Amniotic stem cell (primary cell): ENCODE measurements around the gene PRR20C.
"Not testable (repeated sequence)": the region's sequence is repeated elsewhere in the genome, so short reads cannot be mapped to it uniquely, and the experiment has no call there.

Experiments used
- DNase-seq: peaks from one replicate; lab custom pipeline; 2025; lab: John Stamatoyannopoulos, UW

The PRR20C gene

GRCh38 chr13:57153761-57154160 lies at the start of gene PRR20C:
PRR20C (plus strand) TSS chr13:57154061; CDS start chr13:57154448, 387 bp downstream.
- DNase-seq: not testable (repeated sequence)

DNA sequence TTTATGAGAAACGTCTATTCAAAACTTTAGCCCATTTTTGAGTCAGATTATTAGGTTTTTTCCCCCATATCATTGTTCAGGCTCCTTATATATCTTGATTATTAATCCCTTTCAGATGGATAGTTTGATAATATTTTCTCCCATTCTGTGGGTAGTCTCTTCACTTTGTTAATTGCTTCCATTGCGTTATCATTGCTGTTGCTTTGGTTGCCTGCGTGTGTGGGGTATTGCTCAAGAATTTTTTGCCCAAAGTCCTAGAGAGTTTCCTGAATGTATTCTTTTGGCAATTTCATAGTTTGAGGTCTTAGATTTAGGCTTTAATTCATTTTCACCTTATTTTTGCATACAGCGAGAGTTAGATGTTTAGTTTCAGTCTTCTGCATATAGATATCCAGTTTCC lies 38.9 kb upstream of the PRR20C start:
- DNase-seq: no peak

DNA sequence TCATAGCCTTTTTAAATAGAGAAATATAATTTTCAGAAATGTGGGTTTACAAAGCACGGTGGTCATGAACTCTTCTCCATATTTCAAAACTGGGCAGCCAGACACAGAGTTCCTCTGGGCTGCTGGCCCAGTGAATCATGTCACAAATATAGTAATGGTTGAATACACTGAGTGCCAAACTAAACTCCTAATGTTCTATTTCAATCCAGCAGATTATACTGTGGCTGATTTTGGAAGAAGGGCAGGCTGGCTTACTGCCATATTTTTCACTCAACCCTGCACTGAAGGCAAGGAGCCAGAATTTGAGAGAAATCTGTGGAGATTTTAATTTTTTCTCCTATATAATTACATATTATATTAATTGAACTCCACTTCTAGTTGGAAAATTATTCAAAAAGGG lies 30.2 kb upstream of the PRR20C start:
- DNase-seq: no peak

- DNase-seq: no peak
These were observed 25.0 kb upstream of the PRR20C start for GRCh38 chr13:57128909-57129308.

GRCh38 chr13:57136093-57136492 lies 17.8 kb upstream of the PRR20C start:
- no peak for DNase-seq

DNA sequence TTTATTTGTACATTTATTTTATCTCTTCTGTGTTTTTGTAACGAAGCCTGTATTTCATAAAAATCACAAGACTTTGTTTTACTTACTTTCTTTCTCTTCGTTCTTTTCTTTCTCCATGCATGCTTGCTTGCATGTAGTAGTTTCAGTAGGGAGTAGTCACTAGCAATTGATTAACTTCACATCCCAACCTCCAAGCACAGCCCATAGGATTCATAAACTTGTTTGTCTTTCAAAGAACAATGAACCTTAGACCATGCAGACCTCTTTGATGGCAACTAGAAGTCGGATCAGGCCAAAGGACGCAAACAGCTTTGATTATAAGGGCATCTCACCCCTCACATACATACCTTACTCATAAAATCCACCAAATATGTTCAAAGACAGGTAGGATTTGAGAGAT lies 16.3 kb upstream of the PRR20C start:
- no peak for DNase-seq

DNA sequence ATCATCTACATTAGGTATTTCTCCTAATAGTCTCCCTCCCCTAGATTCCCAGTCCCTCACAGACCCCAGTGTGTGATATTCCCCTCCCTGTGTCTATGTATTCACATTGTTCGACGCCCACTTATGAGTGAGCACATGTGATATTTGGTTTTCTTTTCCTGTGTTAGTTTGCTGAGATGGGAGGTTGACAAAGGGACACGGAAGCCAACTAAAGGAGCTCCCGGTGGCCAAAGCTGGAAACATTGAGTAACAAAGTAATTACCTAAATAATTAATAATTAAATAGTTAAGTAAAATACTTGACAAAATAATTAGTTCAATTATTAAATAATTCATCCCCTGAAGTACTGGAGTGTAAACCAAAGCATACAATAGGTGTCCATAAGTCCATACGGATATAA lies 14.9 kb upstream of the PRR20C start:
- DNase-seq: no peak

DNA sequence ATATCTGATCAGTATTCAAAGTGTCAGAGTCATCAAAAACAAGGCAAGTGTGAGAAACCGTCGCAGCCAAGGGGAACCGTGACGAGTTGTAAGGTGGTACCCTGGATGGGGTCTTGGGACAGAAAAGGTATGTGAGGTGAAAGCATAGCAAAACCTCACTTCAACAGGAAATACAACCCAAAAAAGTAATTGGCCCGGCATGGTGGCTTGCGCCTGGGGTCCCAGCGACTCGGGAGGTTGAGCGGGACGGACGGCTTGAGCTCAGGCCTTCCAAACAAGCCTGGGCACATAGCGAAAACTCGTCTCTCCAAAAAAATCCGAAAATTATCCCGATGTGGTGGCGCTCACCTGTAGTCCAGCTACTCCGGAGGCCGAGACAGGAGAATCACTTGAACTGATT lies 14.1 kb upstream of the PRR20C start:
- DNase-seq: not testable (repeated sequence)

DNA sequence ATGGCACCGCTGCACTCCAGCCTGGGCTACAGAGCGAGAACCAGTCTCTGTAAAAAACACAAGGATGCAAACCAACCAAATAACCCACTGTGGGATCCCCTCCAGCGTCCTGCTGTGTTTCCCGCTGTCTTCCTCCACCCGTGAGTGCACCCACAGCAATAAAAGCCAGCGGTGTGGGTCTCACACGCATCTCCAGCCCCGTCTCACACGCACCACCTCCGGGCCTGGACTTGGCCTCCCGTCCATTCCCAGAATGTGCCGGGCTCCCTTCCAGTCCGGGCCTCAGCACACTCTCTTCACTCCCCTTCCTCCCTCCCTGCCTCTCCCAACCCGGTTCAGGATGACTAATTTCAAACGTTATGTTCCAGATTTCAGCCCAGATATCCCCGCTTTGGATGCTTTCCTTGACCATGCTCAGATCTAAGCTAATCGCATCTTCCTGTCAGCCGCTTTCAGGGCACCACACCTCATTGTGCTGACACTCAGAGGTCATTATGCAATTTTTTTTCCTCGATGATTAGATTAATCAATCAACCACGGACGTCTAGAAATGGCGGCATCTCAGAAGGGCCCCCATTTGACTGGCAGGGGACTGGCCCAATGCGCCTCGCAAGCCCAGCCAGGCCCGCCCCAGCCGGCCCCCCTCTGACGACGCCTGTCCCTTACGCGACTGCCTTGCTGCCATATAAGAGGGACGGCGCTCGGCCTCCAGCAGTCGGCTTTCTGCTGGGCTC lies 13.5 kb upstream of the PRR20C start, which contains the start of gene PRR20A:
Gene PRR20A, plus strand, starts transcription at position 684 of the 734 bp plus-strand sequence. CDS start 387 bp downstream, outside the sequence.
- not testable (repeated sequence) for DNase-seq

GRCh38 chr13:57147188-57147587 lies 6.7 kb upstream of the PRR20C start, which contains the start of gene PRR20B:
PRR20B (plus strand) TSS chr13:57147488; CDS start chr13:57147875, 387 bp downstream.
- DNase-seq: not testable (repeated sequence)

GRCh38 chr13:57148106-57148505 lies 5.8 kb upstream of the PRR20C start:
- not testable (repeated sequence) for DNase-seq

- not testable (repeated sequence) for DNase-seq
These were observed 6.5 kb downstream of the PRR20C start, which contains the start of gene PRR20D for GRCh38 chr13:57160332-57160731. PRR20D (plus strand) TSS chr13:57160632; CDS start chr13:57161019, 387 bp downstream.

GRCh38 chr13:57166897-57167296 lies 13.0 kb downstream of the PRR20C start, which contains the start of gene PRR20E:
PRR20E (plus strand) TSS chr13:57167197; CDS start chr13:57167584, 387 bp downstream.
- DNase-seq: not testable (repeated sequence)

DNA sequence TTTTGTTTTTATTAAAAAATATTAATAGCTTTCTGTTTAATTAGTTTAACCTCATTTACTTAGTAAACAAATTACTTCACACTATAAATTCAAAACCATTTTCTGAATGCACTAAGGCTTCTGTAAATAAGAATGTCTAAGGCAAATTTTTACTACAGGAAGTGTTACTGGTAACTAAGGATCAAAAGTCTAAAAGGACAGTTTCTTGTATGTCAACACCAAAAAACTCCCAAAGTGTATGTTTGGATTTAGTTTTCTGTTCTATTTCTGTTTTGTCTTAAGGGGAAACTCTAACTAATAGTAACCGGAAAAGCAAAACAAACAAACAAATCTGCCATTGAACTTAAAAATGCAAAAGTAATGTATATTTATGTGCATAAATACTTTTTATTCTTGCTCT lies 37.8 kb downstream of the PRR20C start:
- DNase-seq: no peak
